Thymus (tissue), 11 donors: ENCODE results near the gene NACA2. TPM values are rescaled to one million over a fixed set of nuclear protein-coding genes. Genes with fewer than 3 reads are reported as not detected.
"Not testable (repeated sequence)": the region's sequence is repeated elsewhere in the genome, so short reads cannot be mapped to it uniquely, and the experiment has no call there.

Experiments
- DNase-seq, 9 donors: peaks; one replicate each; pipeline ENCODE4 v3.0.0-alpha.2; 2013; ENCODE audit warnings: low spot score in 9 of 9, low read depth in 6 of 9, missing footprints in 1 of 9
- H3K27ac ChIP-seq, 2 donors: one replicate each; pipeline ENCODE4 v1.5.1; 2013; ENCODE audit warnings: control low read depth in 1 of 2, low read depth in 1 of 2, low read length in 1 of 2, mild to moderate bottlenecking in 1 of 2, moderate library complexity in 1 of 2
- H3K27me3 ChIP-seq, 2 donors: one replicate each; pipeline ENCODE4 v1.5.1; 2013; ENCODE audit warnings: low read length in 1 of 2; ENCODE audit not compliant: control insufficient read depth in 2 of 2, insufficient read depth in 1 of 2
- H3K36me3 ChIP-seq, 2 donors: one replicate each; pipeline ENCODE4 v1.5.1; 2013; ENCODE audit warnings: low read length in 1 of 2, mild to moderate bottlenecking in 1 of 2, moderate library complexity in 1 of 2; ENCODE audit not compliant: control insufficient read depth in 2 of 2, insufficient read depth in 2 of 2
- H3K4me1 ChIP-seq, 2 donors: one replicate each; pipeline ENCODE4 v1.5.1; 2013; ENCODE audit warnings: low read length in 2 of 2; ENCODE audit not compliant: control insufficient read depth in 2 of 2, insufficient read depth in 2 of 2
- H3K4me3 ChIP-seq, 2 donors: one replicate each; pipeline ENCODE4 v1.5.1; 2013; ENCODE audit warnings: low read length in 2 of 2, control low read depth in 1 of 2, mild to moderate bottlenecking in 1 of 2
- H3K9me3 ChIP-seq, 2 donors: one replicate each; pipeline ENCODE4 v1.5.1; 2013; ENCODE audit warnings: low read length in 1 of 2, mild to moderate bottlenecking in 1 of 2; ENCODE audit not compliant: control insufficient read depth in 2 of 2, insufficient read depth in 1 of 2
- WGBS: extraction: QIAGEN DNeasy Blood & Tissue Kit; methylation state at CpG from one replicate; pipeline ENCODE4 v1.1.7; 2013; 5-methylcytosine and 5-hydroxymethylcytosine counted together
- polyA plus RNA-seq: library from polyadenylated mRNA; stranded (reverse); fragments of 200-250 nt; gene quantifications from one replicate; pipeline ENCODE4 v1.2.3, GENCODE V29; 2013
- total RNA-seq: library from RNA; stranded (reverse); fragments of 120-200 nt; gene quantifications from one replicate; pipeline ENCODE4 v1.2.4, GENCODE V29; 2013
- donor health status: healthy.

NACA2 gene
- total and polyA plus RNA-seq, 2 donors, result 0.19 to 0.43 TPM

- WGBS, result 71% methylated on average over 4 of the region's 4 CpGs
- H3K27me3 ChIP-seq, result no peaks in the 10 kb centered on the region
- DNase-seq, result no peak
- H3K27ac ChIP-seq, result no peak overlapping the region
- H3K4me1 ChIP-seq, result no peaks in the 10 kb centered on the region
- H3K9me3 ChIP-seq, result no peaks in the 10 kb centered on the region
- H3K4me3 ChIP-seq, result no peak overlapping the region
- H3K36me3 ChIP-seq, result no peaks in the 10 kb centered on the region
Observed at GRCh38 chr17:61567045-61567802, 23.8 kb downstream of the NACA2 start.

- not testable (repeated sequence) for H3K27ac ChIP-seq, H3K36me3 ChIP-seq, H3K27me3 ChIP-seq, H3K4me3 ChIP-seq, DNase-seq, H3K4me1 ChIP-seq, H3K9me3 ChIP-seq
- WGBS, result 97% methylated on average over 5 of the region's 5 CpGs
Observed at GRCh38 chr17:61566448-61566847, 24.6 kb downstream of the NACA2 start.

- not testable (repeated sequence) for H3K9me3 ChIP-seq, DNase-seq, H3K4me3 ChIP-seq, H3K4me1 ChIP-seq, H3K27ac ChIP-seq, H3K27me3 ChIP-seq, H3K36me3 ChIP-seq
Observed at GRCh38 chr17:61565850-61566249, 25.2 kb downstream of the NACA2 start.

GRCh38 chr17:61565213-61565612 lies 25.8 kb downstream of the NACA2 start:
- WGBS, result 86% methylated on average over 4 of the region's 4 CpGs
- H3K9me3 ChIP-seq, result no peaks in the 10 kb centered on the region
- H3K27me3 ChIP-seq, result no peaks in the 10 kb centered on the region
- no peaks in the 10 kb centered on the region for H3K36me3 ChIP-seq
- no peak for DNase-seq
- no peak overlapping the region for H3K4me3 ChIP-seq
- no peak overlapping the region for H3K27ac ChIP-seq
- H3K4me1 ChIP-seq, result no peaks in the 10 kb centered on the region

GRCh38 chr17:61562287-61562686 lies 28.7 kb downstream of the NACA2 start:
- no peak overlapping the region for H3K27ac ChIP-seq
- no peaks in the 10 kb centered on the region for H3K4me1 ChIP-seq
- no peaks in the 10 kb centered on the region for H3K9me3 ChIP-seq
- no peaks in the 10 kb centered on the region for H3K36me3 ChIP-seq
- H3K4me3 ChIP-seq, result no peak overlapping the region
- WGBS, result 84% methylated on average over 4 of the region's 4 CpGs
- peaks cover 2 to 5% of the 10 kb centered on the region in 2 donors for H3K27me3 ChIP-seq
- no peak for DNase-seq

GRCh38 chr17:61561354-61561753 lies 29.7 kb downstream of the NACA2 start:
- no peak for DNase-seq
- Histone ChIP-seq H3K4me3 (no peak overlapping the region), H3K27ac (no peak overlapping the region), H3K9me3 (no peaks in the 10 kb centered on the region), H3K36me3 (no peaks in the 10 kb centered on the region), H3K4me1 (no peaks in the 10 kb centered on the region), H3K27me3 (peaks cover 5 to 8% of the 10 kb centered on the region in 2 donors)
- WGBS, result 88% methylated on average over 2 of the region's 2 CpGs

- no peak for DNase-seq
- 87% methylated on average over 6 of the region's 6 CpGs for WGBS
Observed at GRCh38 chr17:61560071-61560470, 30.9 kb downstream of the NACA2 start.

GRCh38 chr17:61556224-61557188 lies 34.5 kb downstream of the NACA2 start:
- Histone ChIP-seq H3K4me3 (no peak overlapping the region), H3K9me3 (no peaks in the 10 kb centered on the region), H3K27me3 (peaks cover 5 to 14% of the 10 kb centered on the region in 2 donors), H3K4me1 (no peaks in the 10 kb centered on the region), H3K27ac (no peak overlapping the region), H3K36me3 (no peaks in the 10 kb centered on the region)
- WGBS, result 81% methylated on average over 10 of the region's 10 CpGs
- no peak for DNase-seq

More at GRCh38 chr17:61560071-61560470, 30.9 kb downstream of the NACA2 start:
- Histone ChIP-seq H3K4me1 (no peaks in the 10 kb centered on the region), H3K4me3 (no peak overlapping the region), H3K9me3 (no peaks in the 10 kb centered on the region), H3K27me3 (peaks cover 5 to 13% of the 10 kb centered on the region in 2 donors), H3K27ac (no peak overlapping the region), H3K36me3 (no peaks in the 10 kb centered on the region)

GRCh38 chr17:61555127-61555566 lies 35.9 kb downstream of the NACA2 start:
- Histone ChIP-seq H3K4me1 (no peaks in the 10 kb centered on the region), H3K4me3 (no peak overlapping the region), H3K27ac (no peak overlapping the region), H3K36me3 (no peaks in the 10 kb centered on the region), H3K9me3 (no peaks in the 10 kb centered on the region), H3K27me3 (peaks cover 6 to 15% of the 10 kb centered on the region in 2 donors)
- peak in 1 of 9 donors; percentile 22 for DNase-seq
- WGBS, result 37% methylated on average over 7 of the region's 7 CpGs
